NCI-H510A (cell line): ENCODE measurements around the gene SLC16A1.

Experiments
- DNase-seq: peaks from one replicate; lab custom pipeline; 2025; lab: John Stamatoyannopoulos, UW

Gene SLC16A1

DNA sequence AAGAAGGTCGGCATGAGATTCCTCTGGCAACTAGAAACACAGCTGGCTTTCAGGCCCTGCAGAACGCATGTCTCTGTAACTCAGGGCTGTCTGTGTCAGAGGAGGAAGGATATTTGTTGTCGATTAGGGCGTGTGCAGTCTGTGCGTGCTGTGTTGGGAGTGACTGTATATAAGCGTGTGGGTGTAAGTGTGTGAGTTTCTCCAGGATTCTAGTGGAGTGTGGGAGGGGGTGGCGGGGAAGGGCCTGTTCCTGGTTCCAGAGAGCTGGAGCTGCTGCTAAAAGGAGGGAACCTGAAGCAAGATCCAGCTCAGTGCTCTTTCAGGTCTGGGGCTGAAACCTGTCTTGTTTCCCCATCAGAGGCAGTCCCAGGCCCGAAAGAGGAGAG is 74.3 kb downstream of the SLC16A1 start:
- DNase-seq = no peak

DNA sequence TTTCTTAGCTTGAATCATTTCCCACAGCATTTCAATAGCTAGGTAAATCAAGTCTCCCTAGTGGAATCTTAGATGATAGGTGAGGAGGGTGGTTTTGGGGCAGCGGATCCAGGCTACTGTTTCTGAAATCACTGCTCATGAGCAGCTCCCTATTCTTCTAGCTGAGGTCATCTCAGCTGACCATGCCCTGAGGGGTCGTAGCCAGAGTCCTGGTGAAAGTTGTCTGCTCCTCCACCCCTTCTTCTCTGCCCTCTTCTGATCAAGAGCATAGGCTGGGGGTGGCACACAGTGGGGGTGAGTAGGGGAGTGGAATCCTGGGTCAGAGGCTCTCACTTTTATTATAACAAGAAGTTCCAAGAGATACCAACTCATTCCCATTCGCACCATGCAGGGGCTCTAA is 76.2 kb downstream of the SLC16A1 start:
- DNase-seq = no peak

DNA sequence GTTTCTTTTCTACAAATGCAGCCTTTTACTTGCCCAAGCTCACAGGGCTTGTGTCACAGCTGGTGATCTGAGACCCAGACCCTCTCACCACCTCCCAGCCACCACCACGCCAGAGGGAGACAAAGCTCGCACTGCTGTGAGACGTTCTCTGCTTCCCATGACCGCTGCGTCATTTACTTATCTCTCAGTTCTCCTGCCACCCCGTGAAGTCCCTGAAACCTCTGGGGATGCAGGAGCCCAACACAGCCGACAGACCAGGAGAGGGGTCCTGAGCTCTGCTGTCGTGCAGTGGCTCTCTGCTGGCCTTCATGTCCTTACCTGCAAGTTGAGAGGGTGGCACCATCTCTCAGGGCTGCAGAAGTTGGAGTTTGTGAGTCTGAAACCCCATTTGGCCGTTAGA is 77.7 kb downstream of the SLC16A1 start:
- DNase-seq = no peak

DNA sequence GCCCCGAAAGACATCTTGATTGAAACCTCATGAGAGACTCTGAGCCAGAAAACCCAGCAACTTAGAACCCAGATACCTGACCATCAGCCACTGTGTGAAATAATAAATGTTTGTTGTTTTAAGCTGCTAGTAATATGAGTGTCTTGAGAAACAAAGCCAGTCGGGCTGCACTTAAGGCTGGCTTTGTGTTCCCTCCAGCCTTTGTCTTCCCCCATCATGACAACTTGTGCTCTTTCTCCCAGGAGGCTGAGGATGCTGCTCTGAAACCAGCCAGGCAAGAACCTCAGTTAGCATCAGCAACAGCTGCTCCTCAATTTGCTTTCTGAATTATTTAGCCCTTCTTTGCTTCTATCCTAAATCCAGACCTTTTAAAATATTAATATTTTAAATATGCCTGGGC is 78.2 kb downstream of the SLC16A1 start:
- DNase-seq = no peak

DNA sequence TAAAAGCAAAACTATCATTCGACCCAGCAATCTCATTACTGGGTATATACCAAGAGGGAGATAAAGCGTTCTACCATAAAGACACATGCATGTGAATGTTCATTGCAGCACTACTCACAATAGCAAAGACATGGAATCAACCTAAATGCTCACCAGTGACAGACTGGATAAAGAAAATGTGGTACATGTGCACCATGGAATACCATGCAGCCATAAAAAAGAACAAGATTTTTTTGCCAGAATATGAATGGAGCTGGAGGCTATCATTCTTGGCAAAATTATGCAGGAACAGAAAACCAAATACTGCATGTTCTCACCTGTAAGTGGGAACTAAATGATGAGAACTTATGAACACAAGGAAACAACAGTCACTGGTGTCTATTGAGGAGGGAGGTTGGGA is 79.7 kb downstream of the SLC16A1 start:
- no peak for DNase-seq

DNA sequence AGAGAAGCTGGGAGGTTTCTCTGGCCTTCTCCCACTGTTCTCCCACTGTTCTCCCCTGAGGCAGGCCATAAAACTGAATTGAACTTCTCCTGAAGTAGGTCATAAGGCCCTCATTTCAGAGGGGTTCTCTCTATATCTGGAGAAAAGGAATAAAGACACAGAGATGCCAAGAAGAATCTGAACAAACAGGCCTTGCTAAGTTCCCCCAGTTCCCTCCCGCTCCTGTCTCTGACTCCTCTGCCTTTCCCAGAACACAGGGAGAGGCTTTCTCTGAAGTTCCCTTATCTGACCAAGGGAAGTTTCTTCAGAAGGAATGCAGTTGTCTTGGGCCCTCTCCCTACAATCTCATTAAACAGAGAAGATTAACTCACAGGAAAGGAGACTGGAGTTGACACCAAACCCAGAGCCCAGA is 83.4 kb downstream of the SLC16A1 start:
- no peak for DNase-seq

DNA sequence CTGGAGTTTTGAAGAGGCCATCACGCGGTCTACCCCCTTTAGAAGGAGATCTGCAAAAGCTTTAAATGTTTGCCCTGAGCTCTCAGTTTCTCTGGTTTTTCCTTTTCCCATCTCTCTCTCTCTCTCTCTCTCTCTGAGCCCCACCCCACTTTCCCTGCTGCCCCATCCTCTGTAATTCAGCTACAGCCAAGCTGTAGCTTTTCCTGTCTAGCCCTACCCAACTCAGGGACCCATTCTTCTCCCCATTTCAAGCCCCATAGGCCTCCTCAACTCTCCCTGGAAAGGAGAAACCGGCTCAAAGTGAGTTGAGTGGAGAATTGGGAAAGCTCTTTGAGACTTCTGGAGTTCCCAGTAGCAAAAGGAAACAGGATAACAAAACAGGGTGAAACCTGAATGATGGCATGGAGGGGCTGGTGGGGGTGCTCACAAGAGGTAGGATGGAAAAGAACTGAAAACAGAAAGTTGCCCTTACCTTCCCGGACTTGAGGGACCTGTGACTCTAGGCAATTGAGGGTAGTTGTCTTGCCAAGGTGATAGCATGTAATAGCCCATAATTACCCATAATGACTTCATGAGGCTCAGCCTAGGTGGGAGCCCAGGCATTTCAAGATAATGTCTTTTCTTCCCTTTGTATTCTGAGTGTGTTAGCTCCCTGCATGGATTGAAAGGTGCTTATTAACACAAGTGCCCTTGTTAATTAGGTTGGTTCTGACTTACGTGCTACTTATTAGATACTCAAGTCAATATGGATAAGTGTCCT is 84.9 kb downstream of the SLC16A1 start:
- DNase-seq = no peak

DNA sequence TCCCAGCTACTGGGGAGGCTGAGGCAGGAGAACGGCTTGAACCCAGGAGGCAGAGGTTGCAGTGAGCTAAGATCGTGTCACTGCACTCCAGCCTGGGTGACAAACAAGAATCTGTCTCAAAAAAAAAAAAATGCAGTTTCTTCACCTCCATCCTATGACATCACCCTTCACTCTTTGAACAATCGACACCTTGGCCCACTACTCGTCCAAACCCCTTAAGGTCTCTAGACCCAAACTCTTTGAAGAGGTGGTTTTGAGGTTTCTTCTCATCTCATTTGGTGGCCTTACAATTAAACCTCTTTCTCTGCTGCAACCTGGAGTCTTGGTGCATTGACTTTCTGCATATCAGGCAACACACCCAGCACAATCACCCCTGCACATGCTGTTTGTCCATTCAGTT is 86.1 kb downstream of the SLC16A1 start:
- no peak for DNase-seq

DNA sequence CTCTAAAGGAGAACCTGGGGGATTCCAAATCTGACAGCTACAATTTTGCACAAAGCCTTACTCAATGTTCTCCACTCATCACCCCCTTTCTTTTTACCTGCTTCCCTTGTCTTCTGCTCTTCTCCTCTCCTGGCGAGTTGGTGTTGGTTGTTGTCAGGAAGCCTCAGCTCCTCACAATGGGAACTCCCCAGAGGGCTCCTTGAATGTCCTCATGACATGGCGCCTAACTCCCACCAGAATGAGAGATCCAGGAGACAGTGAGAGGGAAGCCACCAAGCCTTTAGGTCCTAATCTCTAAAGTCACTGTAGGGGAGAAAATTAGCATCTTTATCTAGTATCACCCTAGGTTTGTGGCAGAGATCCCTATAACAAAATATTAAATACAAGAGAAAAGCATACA is 87.8 kb downstream of the SLC16A1 start:
- no peak for DNase-seq

DNA sequence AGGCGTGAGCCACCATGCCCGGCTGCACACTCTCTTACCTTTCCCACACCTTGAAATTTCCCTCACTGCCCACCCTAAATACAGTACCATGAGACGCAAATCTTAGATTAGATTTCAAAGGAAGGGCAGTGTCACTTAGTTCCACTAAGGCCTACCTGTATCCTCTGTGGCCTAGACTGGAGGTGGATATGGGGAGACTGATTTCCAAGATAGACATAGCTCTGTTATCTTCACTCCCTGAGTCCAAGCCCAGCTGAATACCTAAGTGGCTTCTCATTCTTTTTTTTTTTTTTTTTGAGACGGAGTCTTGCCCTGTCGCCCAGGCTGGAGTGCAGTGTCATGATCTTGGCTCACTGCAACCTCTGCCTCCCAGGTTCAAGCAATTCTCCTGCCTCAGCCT is 89.0 kb downstream of the SLC16A1 start:
- DNase-seq = no peak

DNA sequence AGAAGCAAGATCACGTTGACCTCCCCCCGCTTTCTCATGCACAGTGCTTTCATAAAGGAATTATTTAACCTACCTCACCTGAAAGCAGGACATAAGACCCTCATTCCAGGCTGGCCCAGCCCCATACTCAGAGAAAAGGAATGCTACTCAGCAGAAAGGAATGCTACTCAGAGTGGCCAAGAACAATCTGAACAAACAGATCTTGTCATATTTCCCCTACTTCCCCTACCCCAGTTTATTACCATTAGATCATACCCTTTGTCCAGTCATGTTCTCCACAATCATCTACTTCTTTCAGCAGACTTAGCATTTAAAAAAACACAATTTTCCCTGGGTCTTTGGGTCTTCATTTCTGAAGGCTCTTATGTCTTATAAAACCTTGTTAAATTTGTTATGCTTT is 89.8 kb downstream of the SLC16A1 start:
- DNase-seq = no peak

DNA sequence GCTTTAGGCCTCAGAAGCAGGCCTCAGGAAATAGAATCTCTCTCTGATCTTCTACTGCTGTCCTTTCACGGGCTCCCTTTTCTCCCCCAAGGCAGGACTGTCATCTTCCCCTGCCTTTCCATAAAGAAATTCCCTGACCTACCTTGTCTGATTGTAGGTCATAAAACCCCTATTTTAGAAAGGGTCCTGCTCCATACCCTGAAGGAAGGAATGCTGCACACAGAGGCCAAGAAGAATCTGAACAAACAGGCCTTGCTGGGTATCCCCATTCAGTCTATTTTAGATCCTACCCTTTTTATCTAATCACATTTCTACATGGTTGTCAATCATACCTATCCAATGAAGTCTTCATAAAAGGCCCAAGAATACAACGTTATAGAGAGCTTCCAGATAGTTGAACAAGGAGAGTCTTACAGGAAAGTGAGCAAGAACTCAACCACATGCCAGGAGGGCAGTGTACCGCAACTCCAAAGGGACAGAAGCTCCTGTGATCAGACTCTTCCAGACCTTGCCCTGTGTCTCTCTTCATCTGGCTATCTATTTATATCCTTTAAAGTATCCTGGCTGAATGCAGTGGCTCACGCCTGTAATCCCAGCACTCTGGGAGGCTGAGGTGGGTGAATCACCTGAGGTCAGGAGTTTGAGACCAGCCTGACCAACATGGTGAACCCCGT is 93.1 kb downstream of the SLC16A1 start:
- DNase-seq = no peak
